B cell (primary cell): ENCODE results near the gene LRRC66. TPM values are rescaled to one million over a fixed set of nuclear protein-coding genes. Genes with fewer than 3 reads are reported as not detected.

Source experiments
- ATAC-seq: fragments of 200-7000 bp; cut with Tn5 transposase; one replicate; pipeline ENCODE4 v1.10.0; 2021; ENCODE audit warnings: low read depth, mild to moderate bottlenecking, moderate number of reproducible peaks, moderate library complexity
- CTCF ChIA-PET: fragments of 350-600 bp; sonication (Branson Sonifier 250); formaldehyde crosslinking; loops from one replicate; lab custom pipeline; 2021; ENCODE audit warnings: antibody characterized with exemption, inconsistent platforms; lab: Charles Lee
- POLR2A ChIA-PET: fragments of 350-600 bp; sonication (Branson Sonifier 250); formaldehyde crosslinking; loops from one replicate; lab custom pipeline; 2021; ENCODE audit warnings: antibody characterized with exemption; lab: Charles Lee
- DNase-seq: peaks from one replicate; pipeline ENCODE4 v3.0.0; 2013
- H2AFZ ChIP-seq: 2 replicates; pipeline ENCODE4 v1.6.1; 2012; ENCODE audit warnings: mild to moderate bottlenecking, low read depth, low read length; ENCODE audit not compliant: insufficient read depth, poor library complexity, severe bottlenecking
- H3K27ac ChIP-seq, 2 donors: 1 replicate in 1 of 2; 2 replicates in 1 of 2; pipeline ENCODE4 v1.5.1; 2012 to 2013; ENCODE audit warnings: low read length in 2 of 2, mild to moderate bottlenecking in 2 of 2, moderate library complexity in 1 of 2
- H3K27me3 ChIP-seq, 4 experiments: fragments of 200-600 bp in 1 of 4; sonication (generic) in 1 of 4; replicated peaks in 1 of 4; 1 replicate in 2 of 4; 2 replicates in 2 of 4; pipeline versions ENCODE4 v1.6.1 to v1.7.0; 2013 to 2016; ENCODE audit warnings: low read length in 3 of 4, mild to moderate bottlenecking in 2 of 4, mixed read lengths in 1 of 4, moderate library complexity in 1 of 4; ENCODE audit not compliant: insufficient read depth in 4 of 4, control insufficient read depth in 3 of 4; ENCODE audit errors: control extremely low read depth in 1 of 4
- H3K36me3 ChIP-seq, 2 experiments: replicated peaks in 1 of 2; 1 replicate in 1 of 2; 2 replicates in 1 of 2; pipeline versions ENCODE4 v1.6.1 to v1.7.1; 2013; ENCODE audit warnings: low read length in 1 of 2; ENCODE audit not compliant: insufficient read depth in 2 of 2, control insufficient read depth in 1 of 2; ENCODE audit errors: control extremely low read depth in 1 of 2, extremely low read depth in 1 of 2
- H3K4me1 ChIP-seq, 2 donors: fragments of 200-600 bp in 1 of 2; sonication (generic) in 1 of 2; 1 replicate in 1 of 2; 2 replicates in 1 of 2; pipeline versions ENCODE4 v1.5.1 to v1.6.1; 2013 to 2017; ENCODE audit warnings: low read length in 2 of 2; ENCODE audit not compliant: control insufficient read depth in 2 of 2, insufficient read depth in 2 of 2
- H3K4me2 ChIP-seq: replicated peaks from 2 replicates; pipeline ENCODE3; 2012; ENCODE audit warnings: mild to moderate bottlenecking, low read depth, low read length; ENCODE audit not compliant: poor library complexity, severe bottlenecking
- H3K4me3 ChIP-seq, 5 experiments: fragments of 200-600 bp in 1 of 5; sonication (generic) in 1 of 5; 1 replicate in 3 of 5; 2 replicates in 2 of 5; pipeline versions ENCODE4 v1.5.1 to v1.7.0; 2011 to 2016; ENCODE audit warnings: low read length in 4 of 5, mild to moderate bottlenecking in 4 of 5, low read depth in 2 of 5, control low read depth in 1 of 5, moderate library complexity in 1 of 5; ENCODE audit not compliant: insufficient read depth in 1 of 5; ENCODE audit errors: control extremely low read depth in 1 of 5, extremely low read depth in 1 of 5
- H3K79me2 ChIP-seq: fragments of 200-600 bp; sonication (generic); one replicate; pipeline ENCODE4 v1.6.0; 2016; ENCODE audit warnings: low read length; ENCODE audit not compliant: control insufficient read depth, insufficient read depth
- H3K9ac ChIP-seq: fragments of 200-600 bp; sonication (generic); 2 replicates; pipeline ENCODE4 v1.6.1; 2017; ENCODE audit warnings: mild to moderate bottlenecking, low read length, moderate library complexity
- H3K9me3 ChIP-seq, 3 donors: one replicate each; pipeline versions ENCODE4 v1.6.1 to v1.7.1; 2013; ENCODE audit warnings: low read length in 2 of 3; ENCODE audit not compliant: control insufficient read depth in 2 of 3, insufficient read depth in 1 of 3; ENCODE audit errors: control extremely low read depth in 1 of 3
- H4K20me1 ChIP-seq: 2 replicates; pipeline ENCODE4 v1.6.0; 2012; ENCODE audit warnings: mild to moderate bottlenecking, low read length; ENCODE audit not compliant: insufficient read depth, control insufficient read depth, poor library complexity, severe bottlenecking
- H3K27ac Mint-ChIP-seq: one replicate; pipeline ENCODE4 v1.8.0; 2021; ENCODE audit warnings: mixed read lengths
- H3K27me3 Mint-ChIP-seq: one replicate; pipeline ENCODE4 v1.8.0; 2021; ENCODE audit warnings: mixed read lengths
- H3K4me1 Mint-ChIP-seq: one replicate; pipeline ENCODE4 v1.8.0; 2021; ENCODE audit warnings: mixed read lengths
- H3K4me3 Mint-ChIP-seq: one replicate; pipeline ENCODE4 v1.8.0; 2021; ENCODE audit warnings: mixed read lengths
- H3K9me3 Mint-ChIP-seq: one replicate; pipeline ENCODE4 v1.8.0; 2022; ENCODE audit warnings: mixed read lengths; ENCODE audit not compliant: insufficient read depth
- EZH2 ChIP-seq: IDR thresholded peaks from 2 replicates; pipeline ENCODE4 v1.6.1; 2012; ENCODE audit warnings: borderline replicate concordance, low read depth, mild to moderate bottlenecking, moderate library complexity, low read length; ENCODE audit not compliant: insufficient read depth, poor library complexity, severe bottlenecking
- WGBS: methylation state at CpG from one replicate; pipeline ENCODE4 v1.1.5; 2013; ENCODE audit warnings: missing lambda C conversion rate; ENCODE audit not compliant: insufficient coverage; 5-methylcytosine and 5-hydroxymethylcytosine counted together
- intact Hi-C: fragments of 100-400 bp; cut with micrococcal nuclease; formaldehyde crosslinking; loops from one replicate; pipeline ENCODE4 v1.10.0; 2022
- polyA plus RNA-seq: library from polyadenylated mRNA; depleted of rRNA; stranded (reverse); fragments of >200 nt; gene quantifications from 2 replicates; pipeline ENCODE4 v1.2.3, GENCODE V29; 2012
- small RNA-seq: library from RNA; depleted of rRNA; stranded (forward); fragments of <200 nt; gene quantifications from one replicate; pipeline ENCODE3, GENCODE V24; 2012; ENCODE audit warnings: low replicate concordance, low read depth; ENCODE audit not compliant: insufficient read length
- total RNA-seq, 2 donors: library from RNA; stranded (reverse); fragments of 120-200 nt in 1 of 2; gene quantifications; 1 replicate in 1 of 2; 2 replicates in 1 of 2; pipeline versions ENCODE4 v1.2.3 to v1.2.4, GENCODE V29; 2013 to 2022
- TF ChIP-seq, protein P1 (sequence below): fragments of 200-600 bp; IDR thresholded peaks from one replicate; pipeline ENCODE4 v1.8.0; 2022; ENCODE audit warnings: antibody characterized with exemption, mild to moderate bottlenecking

LRRC66 gene
- total and polyA plus RNA-seq, 2 donors (not counting 1 experiment from before 2014, with no cell fraction given) = 0.37 to 0.44 TPM

DNA sequence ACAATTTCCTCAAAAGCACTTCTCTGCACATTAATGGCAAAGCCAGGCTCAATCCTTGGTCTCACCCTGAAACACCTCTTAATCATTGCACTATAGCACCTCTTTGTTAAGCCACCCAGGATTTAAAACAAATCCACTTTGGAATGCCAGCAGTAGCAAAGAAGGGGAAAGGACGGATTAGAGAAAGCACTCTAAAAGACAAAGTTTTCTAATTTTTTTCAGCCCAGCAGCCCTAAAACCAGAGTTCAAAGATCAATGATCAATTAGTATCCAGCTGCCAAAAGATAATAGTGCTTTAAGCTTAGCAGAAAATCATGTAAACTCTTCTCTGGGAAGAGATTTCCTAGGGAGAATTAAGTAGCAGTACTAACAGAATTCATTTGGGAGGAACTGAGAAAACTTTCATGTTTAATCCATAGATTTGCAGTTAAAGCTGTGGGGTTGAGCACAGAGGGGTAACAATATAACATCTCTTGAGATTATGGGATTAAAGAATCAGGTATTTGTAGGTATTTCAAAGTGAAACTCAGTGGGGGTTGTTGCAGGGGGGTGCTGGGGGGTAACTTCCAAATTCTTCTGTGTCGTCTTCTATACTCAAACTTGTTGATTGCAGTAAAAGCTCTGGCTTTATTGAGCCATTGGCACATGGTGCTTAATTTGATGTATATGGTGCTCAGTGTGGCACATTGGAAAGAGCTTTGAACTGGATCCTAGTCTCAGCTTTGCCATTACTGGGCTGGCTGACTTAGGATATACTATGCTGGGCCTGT, 61.8 kb downstream of the LRRC66 start:
- WGBS = 100% methylated on average over 1 of the region's 2 CpGs
- CTCF ChIA-PET = interaction anchor here (1.4 kb wide), 1 partner anchor 12 kb away, joined by 4 read pairs; no protein-coding TSS in a partner anchor
- H3K79me2 ChIP-seq = no peaks in the 10 kb centered on the region
- DNase-seq (no peak), ATAC-seq (no peak)
- H3K27ac ChIP-seq = no peak overlapping the region
- H3K4me1 ChIP-seq = no peaks in the 10 kb centered on the region
- no peaks in the 10 kb centered on the region for H3K36me3 ChIP-seq
- no peaks in the 10 kb centered on the region for H3K4me1 Mint-ChIP-seq
- no peaks in the 10 kb centered on the region for H4K20me1 ChIP-seq
- peaks cover 0 to 9% (median 0%) of the 10 kb centered on the region in 3 donors for H3K9me3 ChIP-seq
- POLR2A ChIA-PET = no interaction called here
- no peak overlapping the region for H2AFZ ChIP-seq
- H3K4me2 ChIP-seq = no peak overlapping the region
- no peak overlapping the region for H3K4me3 ChIP-seq
- no peak overlapping the region for H3K4me3 Mint-ChIP-seq
- H3K9me3 Mint-ChIP-seq = peaks cover 4% of the 10 kb centered on the region
- intact Hi-C loops = no loop called here
- peaks cover 0 to 2% (median 0%) of the 10 kb centered on the region in 4 experiments for H3K27me3 ChIP-seq
- TF ChIP-seq EZH2 = no peak
- TF ChIP-seq, protein P1, sequence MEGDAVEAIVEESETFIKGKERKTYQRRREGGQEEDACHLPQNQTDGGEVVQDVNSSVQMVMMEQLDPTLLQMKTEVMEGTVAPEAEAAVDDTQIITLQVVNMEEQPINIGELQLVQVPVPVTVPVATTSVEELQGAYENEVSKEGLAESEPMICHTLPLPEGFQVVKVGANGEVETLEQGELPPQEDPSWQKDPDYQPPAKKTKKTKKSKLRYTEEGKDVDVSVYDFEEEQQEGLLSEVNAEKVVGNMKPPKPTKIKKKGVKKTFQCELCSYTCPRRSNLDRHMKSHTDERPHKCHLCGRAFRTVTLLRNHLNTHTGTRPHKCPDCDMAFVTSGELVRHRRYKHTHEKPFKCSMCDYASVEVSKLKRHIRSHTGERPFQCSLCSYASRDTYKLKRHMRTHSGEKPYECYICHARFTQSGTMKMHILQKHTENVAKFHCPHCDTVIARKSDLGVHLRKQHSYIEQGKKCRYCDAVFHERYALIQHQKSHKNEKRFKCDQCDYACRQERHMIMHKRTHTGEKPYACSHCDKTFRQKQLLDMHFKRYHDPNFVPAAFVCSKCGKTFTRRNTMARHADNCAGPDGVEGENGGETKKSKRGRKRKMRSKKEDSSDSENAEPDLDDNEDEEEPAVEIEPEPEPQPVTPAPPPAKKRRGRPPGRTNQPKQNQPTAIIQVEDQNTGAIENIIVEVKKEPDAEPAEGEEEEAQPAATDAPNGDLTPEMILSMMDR = no peak
- no peak overlapping the region for H3K27ac Mint-ChIP-seq
- peaks cover 4% of the 10 kb centered on the region for H3K27me3 Mint-ChIP-seq
- H3K9ac ChIP-seq = no peak overlapping the region

Small RNA genes within 50 kb of the gene (small RNA-seq; reads per million reads assigned to genes)
- gene AC104784.1 = not detected

Other genes starting within 250 kb of the LRRC66 start
- gene DCUN1D4, start 177.2 kb downstream of the LRRC66 start, total RNA-seq = 39.7 and 45.8 TPM in 2 replicates
- gene DCUN1D4, start 177.2 kb downstream of the LRRC66 start, polyA plus RNA-seq = 15.1 and 20.3 TPM in 2 replicates
- gene SGCB, start 17.9 kb upstream of the LRRC66 start, total RNA-seq = 9.7 and 12.8 TPM in 2 replicates
- 1.5 and 2.3 TPM in 2 replicates for gene SGCB, start 17.9 kb upstream of the LRRC66 start, polyA plus RNA-seq
- gene SPATA18, start 30.9 kb upstream of the LRRC66 start, total RNA-seq = 1.9 and 2.0 TPM in 2 replicates
- gene SPATA18, start 30.9 kb upstream of the LRRC66 start, polyA plus RNA-seq = 0.13 and 0.42 TPM in 2 replicates